Measurements from ENCODE around the gene B3GNT2.

GRCh38 chr2:62149708-62150107 is 46.2 kb upstream of the B3GNT2 start:
- no peak for TF ChIP-seq CTCF (IDR thresholded peaks at IDR 0.05; ENCODE audit: poor library complexity)
- TF ChIP-seq EZH2phosphoT487 (IDR thresholded peaks at IDR 0.05; ENCODE audit: low read depth, severe bottlenecking, unreplicated experiment) = no peak

Measured in hepatocyte (in vitro differentiated cells).